Measurements from ENCODE around the gene LSMEM2.
"Not testable (repeated sequence)": the region's sequence is repeated elsewhere in the genome, so short reads cannot be mapped to it uniquely, and the experiment has no call there.

Gene LSMEM2

DNA sequence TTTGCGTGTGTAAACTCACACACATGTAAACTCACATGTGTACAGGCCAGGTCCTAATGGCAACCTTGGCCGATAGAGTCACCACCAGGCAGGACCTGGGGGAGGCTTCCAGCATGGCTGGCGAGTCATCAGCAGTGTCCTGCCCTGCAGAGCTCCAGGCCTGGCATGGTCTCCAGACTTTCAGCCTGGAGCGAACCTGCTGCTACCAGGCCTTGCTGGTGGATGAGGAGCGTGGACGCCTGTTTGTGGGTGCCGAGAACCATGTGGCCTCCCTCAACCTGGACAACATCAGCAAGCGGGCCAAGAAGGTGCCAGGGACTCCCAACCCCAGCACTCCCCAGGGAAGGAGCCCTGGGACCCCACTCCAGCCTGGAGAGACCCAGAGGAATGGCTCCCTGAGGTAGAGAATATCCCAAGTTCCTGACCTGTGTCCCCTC lies 8.9 kb upstream of the LSMEM2 start:
- no peak overlapping the region for H3K27ac ChIP-seq (ENCODE audit: insufficient read depth in 1 of 2, low read depth in 1 of 2, low read length in 2 of 2, poor library complexity in 1 of 2, severe bottlenecking in 2 of 2)
- H3K9me3 ChIP-seq (ENCODE audit: control extremely low read depth in 1 of 5, control insufficient read depth in 4 of 5, insufficient read depth in 2 of 5, low read depth in 1 of 5, low read length in 4 of 5), result no peaks in the 10 kb centered on the region
- CTCF ChIA-PET, result interaction anchor here (1.3 to 72.5 kb wide), 6 partner anchors 9 to 79 kb away, joined by 3 to 1875 read pairs (median 6); partner anchors contain the start of genes GNAI2, GNAT1, HYAL3 and LSMEM2
- POLR2A ChIA-PET, result no interaction called here
- H3K4me3 ChIP-seq (ENCODE audit: control insufficient read depth in 1 of 7, extremely low read depth in 1 of 7, insufficient read depth in 4 of 7, low read depth in 2 of 7, low read length in 6 of 7), result no peak overlapping the region
- DNase-seq, result no peak
- WGBS (ENCODE audit: insufficient coverage), result 94% methylated on average over 3 of the region's 8 CpGs
- H3K4me1 ChIP-seq (ENCODE audit: control extremely low read depth in 1 of 4, control insufficient read depth in 4 of 4, insufficient read depth in 4 of 4, low read length in 3 of 4), result peaks cover 0 to 21% (median 11%) of the 10 kb centered on the region in 4 experiments
- no peaks in the 10 kb centered on the region for H3K36me3 ChIP-seq (ENCODE audit: control insufficient read depth in 4 of 4, insufficient read depth in 4 of 4, low read length in 3 of 4)
- H3K27me3 ChIP-seq (replicated peaks in 2 of 5; ENCODE audit: control insufficient read depth in 4 of 5, insufficient read depth in 5 of 5, low read length in 4 of 5), result peaks cover 0 to 62% (median 14%) of the 10 kb centered on the region in 5 experiments

GRCh38 chr3:50270422-50271224 lies 8.3 kb upstream of the LSMEM2 start:
- Histone ChIP-seq H3K4me1 (ENCODE audit: control extremely low read depth in 1 of 4, control insufficient read depth in 4 of 4, insufficient read depth in 4 of 4, low read length in 3 of 4) (peaks cover 0 to 27% (median 18%) of the 10 kb centered on the region in 4 experiments), H3K9me3 (ENCODE audit: control extremely low read depth in 1 of 5, control insufficient read depth in 4 of 5, insufficient read depth in 2 of 5, low read depth in 1 of 5, low read length in 4 of 5) (no peaks in the 10 kb centered on the region), H3K4me3 (ENCODE audit: control insufficient read depth in 1 of 7, extremely low read depth in 1 of 7, insufficient read depth in 4 of 7, low read depth in 2 of 7, low read length in 6 of 7) (no peak overlapping the region), H3K27me3 (replicated peaks in 2 of 5; ENCODE audit: control insufficient read depth in 4 of 5, insufficient read depth in 5 of 5, low read length in 4 of 5) (peaks cover 0 to 63% (median 21%) of the 10 kb centered on the region in 5 experiments), H3K36me3 (ENCODE audit: control insufficient read depth in 4 of 4, insufficient read depth in 4 of 4, low read length in 3 of 4) (no peaks in the 10 kb centered on the region), H3K27ac (ENCODE audit: insufficient read depth in 1 of 2, low read depth in 1 of 2, low read length in 2 of 2, poor library complexity in 1 of 2, severe bottlenecking in 2 of 2) (no peak overlapping the region)
- ChIA-PET POLR2A (no interaction called here), CTCF (interaction anchor here (1.0 to 72.5 kb wide), 7 partner anchors 9 to 79 kb away, joined by 3 to 1875 read pairs (median 8); partner anchors contain the start of genes GNAI2, GNAT1, LSMEM2 and SLC38A3)
- DNase-seq, result no peak
- 97% methylated on average over 12 of the region's 19 CpGs for WGBS (ENCODE audit: insufficient coverage)

DNA sequence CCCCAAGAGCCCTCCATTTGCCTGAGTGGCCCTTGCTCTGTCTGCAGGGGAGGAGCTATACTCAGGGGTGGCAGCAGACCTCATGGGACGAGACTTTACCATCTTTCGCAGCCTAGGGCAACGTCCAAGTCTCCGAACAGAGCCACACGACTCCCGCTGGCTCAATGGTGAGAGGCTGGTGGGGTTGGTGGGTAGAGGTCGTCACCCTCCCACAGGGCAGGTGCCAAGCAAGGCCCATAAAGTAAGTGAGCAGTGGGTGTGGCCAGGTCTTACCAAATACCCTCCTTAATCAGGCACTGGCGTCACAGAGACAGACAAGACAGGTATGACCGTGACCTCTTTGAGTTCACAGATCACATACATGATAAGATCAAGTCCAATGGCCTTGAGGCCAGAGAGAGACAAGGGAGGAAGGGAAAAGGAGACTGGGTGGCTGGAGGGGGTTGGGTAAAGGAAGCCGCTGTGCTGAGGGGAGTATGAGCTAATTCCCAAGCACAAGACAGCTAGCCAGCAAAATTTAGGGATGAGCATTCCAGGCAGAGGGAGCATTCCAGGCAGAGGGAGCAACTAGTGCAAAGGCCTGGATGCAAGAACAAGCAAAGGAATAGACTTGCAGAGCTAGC lies 7.5 kb upstream of the LSMEM2 start:
- no peaks in the 10 kb centered on the region for H3K36me3 ChIP-seq (ENCODE audit: control insufficient read depth in 4 of 4, insufficient read depth in 4 of 4, low read length in 3 of 4)
- H3K4me3 ChIP-seq (ENCODE audit: control insufficient read depth in 1 of 7, extremely low read depth in 1 of 7, insufficient read depth in 4 of 7, low read depth in 2 of 7, low read length in 6 of 7), result no peak overlapping the region
- H3K27ac ChIP-seq (ENCODE audit: insufficient read depth in 1 of 2, low read depth in 1 of 2, low read length in 2 of 2, poor library complexity in 1 of 2, severe bottlenecking in 2 of 2), result no peak overlapping the region
- H3K4me1 ChIP-seq (ENCODE audit: control extremely low read depth in 1 of 4, control insufficient read depth in 4 of 4, insufficient read depth in 4 of 4, low read length in 3 of 4), result peaks cover 0 to 33% (median 25%) of the 10 kb centered on the region in 4 experiments
- peaks cover 0 to 63% (median 21%) of the 10 kb centered on the region in 5 experiments for H3K27me3 ChIP-seq (replicated peaks in 2 of 5; ENCODE audit: control insufficient read depth in 4 of 5, insufficient read depth in 5 of 5, low read length in 4 of 5)
- DNase-seq, result no peak
- ChIA-PET CTCF (interaction anchor here (1.0 to 72.5 kb wide), 7 partner anchors 10 to 80 kb away, joined by 3 to 1875 read pairs (median 8); partner anchors contain the start of genes GNAI2, GNAT1, IFRD2 and SLC38A3), POLR2A (no interaction called here)
- H3K9me3 ChIP-seq (ENCODE audit: control extremely low read depth in 1 of 5, control insufficient read depth in 4 of 5, insufficient read depth in 2 of 5, low read depth in 1 of 5, low read length in 4 of 5), result no peaks in the 10 kb centered on the region
- WGBS (ENCODE audit: insufficient coverage), result 98% methylated on average over 9 of the region's 10 CpGs

DNA sequence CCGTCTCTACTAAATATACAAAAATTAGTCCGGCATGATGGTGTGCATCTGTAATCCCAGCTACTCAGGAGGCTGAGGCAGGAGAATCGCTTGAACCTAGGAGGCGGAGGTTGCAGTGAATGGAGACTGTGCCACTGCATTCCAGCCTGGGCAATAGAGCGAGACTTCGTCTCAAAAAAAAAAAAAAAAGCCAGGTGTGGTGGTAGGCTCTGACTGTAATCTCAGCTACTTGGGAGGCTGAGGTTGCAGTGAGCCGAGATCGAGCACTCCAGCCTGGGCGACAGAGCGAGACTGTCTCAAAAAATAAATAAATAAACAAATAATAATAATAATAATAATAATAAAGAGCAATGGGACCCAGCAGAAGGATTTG lies 6.4 kb upstream of the LSMEM2 start:
- peaks cover 0 to 63% (median 21%) of the 10 kb centered on the region in 5 experiments for H3K27me3 ChIP-seq (replicated peaks in 2 of 5; ENCODE audit: control insufficient read depth in 4 of 5, insufficient read depth in 5 of 5, low read length in 4 of 5)
- 93% methylated on average over 2 of the region's 10 CpGs for WGBS (ENCODE audit: insufficient coverage)
- DNase-seq; POLR2A ChIA-PET; H3K27ac ChIP-seq (ENCODE audit: insufficient read depth in 1 of 2, low read depth in 1 of 2, low read length in 2 of 2, poor library complexity in 1 of 2, severe bottlenecking in 2 of 2); H3K9me3 ChIP-seq (ENCODE audit: control extremely low read depth in 1 of 5, control insufficient read depth in 4 of 5, insufficient read depth in 2 of 5, low read depth in 1 of 5, low read length in 4 of 5); H3K36me3 ChIP-seq (ENCODE audit: control insufficient read depth in 4 of 4, insufficient read depth in 4 of 4, low read length in 3 of 4): not testable (repeated sequence)
- peaks cover 0 to 33% (median 25%) of the 10 kb centered on the region in 4 experiments for H3K4me1 ChIP-seq (ENCODE audit: control extremely low read depth in 1 of 4, control insufficient read depth in 4 of 4, insufficient read depth in 4 of 4, low read length in 3 of 4)
- CTCF ChIA-PET, result interaction anchor here (1.2 to 72.5 kb wide), 6 partner anchors 9 to 81 kb away, joined by 3 to 1875 read pairs (median 12); partner anchors contain the start of genes GNAI2, GNAT1, IFRD2 and SLC38A3
- H3K4me3 ChIP-seq (ENCODE audit: control insufficient read depth in 1 of 7, extremely low read depth in 1 of 7, insufficient read depth in 4 of 7, low read depth in 2 of 7, low read length in 6 of 7), result peak overlapping the region in 1 of 7 experiments; percentile 73

DNA sequence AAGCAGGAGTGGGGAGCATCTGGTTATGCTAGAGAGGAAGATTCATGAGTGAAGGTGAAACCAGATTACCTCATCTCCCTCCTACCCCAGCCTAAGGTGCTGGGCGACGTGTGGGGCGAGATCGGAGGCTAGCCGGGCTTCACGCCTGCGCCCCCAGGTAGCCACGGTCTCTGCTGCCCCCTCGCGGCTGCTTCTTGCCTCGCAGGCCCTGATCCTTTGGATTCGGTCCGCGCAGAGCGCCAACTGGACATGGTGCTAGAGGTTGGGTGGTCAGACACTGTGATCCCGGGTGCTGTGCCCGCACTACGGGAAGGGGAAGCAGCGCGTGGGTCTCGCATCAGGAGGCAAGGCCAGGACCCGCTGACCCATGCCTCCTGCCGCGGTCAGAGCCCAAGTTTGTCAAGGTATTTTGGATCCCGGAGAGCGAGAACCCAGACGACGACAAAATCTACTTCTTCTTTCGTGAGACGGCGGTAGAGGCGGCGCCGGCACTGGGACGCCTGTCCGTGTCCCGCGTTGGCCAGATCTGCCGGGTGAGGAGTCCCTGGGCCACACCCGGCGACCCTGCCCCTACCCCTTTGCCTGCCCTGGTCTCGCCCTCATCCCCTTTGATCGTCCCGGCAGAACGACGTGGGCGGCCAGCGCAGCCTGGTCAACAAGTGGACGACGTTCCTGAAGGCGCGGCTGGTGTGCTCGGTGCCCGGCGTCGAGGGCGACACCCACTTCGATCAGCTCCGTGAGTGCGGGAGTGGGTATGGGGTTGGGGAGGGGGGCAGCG lies 5.8 kb upstream of the LSMEM2 start:
- peaks cover 0 to 63% (median 22%) of the 10 kb centered on the region in 5 experiments for H3K27me3 ChIP-seq (replicated peaks in 2 of 5; ENCODE audit: control insufficient read depth in 4 of 5, insufficient read depth in 5 of 5, low read length in 4 of 5)
- H3K27ac ChIP-seq (ENCODE audit: insufficient read depth in 1 of 2, low read depth in 1 of 2, low read length in 2 of 2, poor library complexity in 1 of 2, severe bottlenecking in 2 of 2), result no peak overlapping the region
- H3K36me3 ChIP-seq (ENCODE audit: control insufficient read depth in 4 of 4, insufficient read depth in 4 of 4, low read length in 3 of 4), result no peaks in the 10 kb centered on the region
- peak; percentile 65 to 82 (median 80) for DNase-seq
- no peaks in the 10 kb centered on the region for H3K9me3 ChIP-seq (ENCODE audit: control extremely low read depth in 1 of 5, control insufficient read depth in 4 of 5, insufficient read depth in 2 of 5, low read depth in 1 of 5, low read length in 4 of 5)
- peaks cover 0 to 33% (median 25%) of the 10 kb centered on the region in 4 experiments for H3K4me1 ChIP-seq (ENCODE audit: control extremely low read depth in 1 of 4, control insufficient read depth in 4 of 4, insufficient read depth in 4 of 4, low read length in 3 of 4)
- under 1% methylated on average over 44 of the region's 61 CpGs for WGBS (ENCODE audit: insufficient coverage)
- peak overlapping the region in 5 of 7 experiments; percentile 35 to 73 (median 44) for H3K4me3 ChIP-seq (ENCODE audit: control insufficient read depth in 1 of 7, extremely low read depth in 1 of 7, insufficient read depth in 4 of 7, low read depth in 2 of 7, low read length in 6 of 7)
- POLR2A ChIA-PET, result no interaction called here
- CTCF ChIA-PET, result interaction anchor here (0.8 to 72.5 kb wide), 7 partner anchors 16 to 81 kb away, joined by 3 to 1875 read pairs (median 4); partner anchors contain the start of genes GNAI2, IFRD2, SLC38A3 and TUSC2

GRCh38 chr3:50273689-50274065 lies 5.2 kb upstream of the LSMEM2 start:
- ChIA-PET CTCF (interaction anchor here (0.8 to 72.5 kb wide), 5 partner anchors 15 to 81 kb away, joined by 3 to 1875 read pairs (median 8); partner anchors contain the start of genes GNAI2, SLC38A3 and TUSC2), POLR2A (no interaction called here)
- Histone ChIP-seq H3K4me1 (ENCODE audit: control extremely low read depth in 1 of 4, control insufficient read depth in 4 of 4, insufficient read depth in 4 of 4, low read length in 3 of 4) (peaks cover 0 to 33% (median 25%) of the 10 kb centered on the region in 4 experiments), H3K9me3 (ENCODE audit: control extremely low read depth in 1 of 5, control insufficient read depth in 4 of 5, insufficient read depth in 2 of 5, low read depth in 1 of 5, low read length in 4 of 5) (no peaks in the 10 kb centered on the region), H3K27ac (ENCODE audit: insufficient read depth in 1 of 2, low read depth in 1 of 2, low read length in 2 of 2, poor library complexity in 1 of 2, severe bottlenecking in 2 of 2) (no peak overlapping the region), H3K36me3 (ENCODE audit: control insufficient read depth in 4 of 4, insufficient read depth in 4 of 4, low read length in 3 of 4) (no peaks in the 10 kb centered on the region), H3K4me3 (ENCODE audit: control insufficient read depth in 1 of 7, extremely low read depth in 1 of 7, insufficient read depth in 4 of 7, low read depth in 2 of 7, low read length in 6 of 7) (peak overlapping the region in 1 of 7 experiments; percentile 49), H3K27me3 (replicated peaks in 2 of 5; ENCODE audit: control insufficient read depth in 4 of 5, insufficient read depth in 5 of 5, low read length in 4 of 5) (peaks cover 0 to 62% (median 23%) of the 10 kb centered on the region in 5 experiments)
- WGBS (ENCODE audit: insufficient coverage), result 25% methylated on average over 23 of the region's 31 CpGs
- DNase-seq, result no peak
